ENCODE measurements around the gene DIPK1A. TPM values are rescaled to one million over a fixed set of nuclear protein-coding genes. Genes with fewer than 3 reads are reported as not detected.

Gene DIPK1A
- total RNA-seq, 1 donor from 2014 or later, result 3.6 TPM

GRCh38 chr1:92913093-92913819 lies 48.0 kb downstream of the DIPK1A start:
- H3K9me3 Mint-ChIP-seq, result no peaks in the 10 kb centered on the region
- Histone ChIP-seq H3K4me1 (no peaks in the 10 kb centered on the region), H3K27ac (no peak overlapping the region), H2AFZ (replicated peaks) (no peak overlapping the region), H3K27me3 (no peaks in the 10 kb centered on the region), H3K9ac (no peak overlapping the region), H4K20me1 (ENCODE audit: low read depth) (no peaks in the 10 kb centered on the region), H3K4me3 (no peak overlapping the region), H3K9me3 (ENCODE audit: low read depth) (no peaks in the 10 kb centered on the region), H3K4me2 (no peak overlapping the region), H3K36me3 (no peaks in the 10 kb centered on the region), H3K79me2 (ENCODE audit: low read depth) (no peaks in the 10 kb centered on the region), H3F3A (ENCODE audit: low read depth) (no peaks in the 10 kb centered on the region)
- TF ChIP-seq EZH2 (IDR thresholded peaks at IDR 0.05), result no peak
- no peak for TF ChIP-seq CTCF (IDR thresholded peaks at IDR 0.05)
- no peak for TF ChIP-seq EZH2phosphoT487 (IDR thresholded peaks at IDR 0.05)
- H3K4me3 Mint-ChIP-seq, result no peak overlapping the region
- DNase-seq (ENCODE audit: low spot score), result no peak
- H3K27ac Mint-ChIP-seq, result no peak overlapping the region
- H3K27me3 Mint-ChIP-seq (ENCODE audit: insufficient read depth, low read depth), result peaks cover 2% of the 10 kb centered on the region
- no peaks in the 10 kb centered on the region for H3K36me3 Mint-ChIP-seq
- H3K4me1 Mint-ChIP-seq, result no peaks in the 10 kb centered on the region

GRCh38 chr1:92910081-92910480 lies 51.2 kb downstream of the DIPK1A start:
- peaks cover 2% of the 10 kb centered on the region for H3K27me3 Mint-ChIP-seq (ENCODE audit: insufficient read depth, low read depth)
- DNase-seq (ENCODE audit: low spot score), result no peak
- H2AFZ ChIP-seq (replicated peaks), result no peak overlapping the region
- H3K4me3 ChIP-seq, result no peak overlapping the region
- no peak overlapping the region for H3K9ac ChIP-seq
- H3K79me2 ChIP-seq (ENCODE audit: low read depth), result no peaks in the 10 kb centered on the region
- H3K36me3 ChIP-seq, result no peaks in the 10 kb centered on the region
- H3K4me3 Mint-ChIP-seq, result no peak overlapping the region
- H3K27ac Mint-ChIP-seq, result no peak overlapping the region
- TF ChIP-seq EZH2phosphoT487 (IDR thresholded peaks at IDR 0.05) (no peak), EZH2 (IDR thresholded peaks at IDR 0.05) (no peak), CTCF (IDR thresholded peaks at IDR 0.05) (no peak)
- peaks cover 2% of the 10 kb centered on the region for H3K9me3 Mint-ChIP-seq
- no peaks in the 10 kb centered on the region for H3K4me1 ChIP-seq
- no peaks in the 10 kb centered on the region for H3K9me3 ChIP-seq (ENCODE audit: low read depth)
- no peak overlapping the region for H3K27ac ChIP-seq
- H3F3A ChIP-seq (ENCODE audit: low read depth), result no peaks in the 10 kb centered on the region
- no peak overlapping the region for H3K4me2 ChIP-seq
- no peaks in the 10 kb centered on the region for H3K4me1 Mint-ChIP-seq
- H4K20me1 ChIP-seq (ENCODE audit: low read depth), result no peaks in the 10 kb centered on the region
- no peaks in the 10 kb centered on the region for H3K27me3 ChIP-seq
- no peaks in the 10 kb centered on the region for H3K36me3 Mint-ChIP-seq

GRCh38 chr1:92909321-92909720 lies 51.9 kb downstream of the DIPK1A start:
- peaks cover 2% of the 10 kb centered on the region for H3K27me3 Mint-ChIP-seq (ENCODE audit: insufficient read depth, low read depth)
- Histone ChIP-seq H3K4me2 (no peak overlapping the region), H2AFZ (replicated peaks) (no peak overlapping the region)

More at GRCh38 chr1:92909321-92909720, 51.9 kb downstream of the DIPK1A start:
- Mint-ChIP-seq H3K4me3 (no peak overlapping the region), H3K27ac (no peak overlapping the region), H3K4me1 (no peaks in the 10 kb centered on the region), H3K9me3 (peaks cover 2% of the 10 kb centered on the region), H3K36me3 (no peaks in the 10 kb centered on the region)
- no peak for TF ChIP-seq CTCF (IDR thresholded peaks at IDR 0.05)
- TF ChIP-seq EZH2phosphoT487 (IDR thresholded peaks at IDR 0.05), result no peak
- TF ChIP-seq EZH2 (IDR thresholded peaks at IDR 0.05), result no peak
- no peak overlapping the region for H3K27ac ChIP-seq
- no peaks in the 10 kb centered on the region for H3K79me2 ChIP-seq (ENCODE audit: low read depth)
- H3K36me3 ChIP-seq, result no peaks in the 10 kb centered on the region
- no peaks in the 10 kb centered on the region for H3F3A ChIP-seq (ENCODE audit: low read depth)
- no peak overlapping the region for H3K9ac ChIP-seq
- DNase-seq (ENCODE audit: low spot score), result no peak
- no peaks in the 10 kb centered on the region for H3K9me3 ChIP-seq (ENCODE audit: low read depth)
- no peaks in the 10 kb centered on the region for H3K4me1 ChIP-seq
- H3K4me3 ChIP-seq, result no peak overlapping the region
- H4K20me1 ChIP-seq (ENCODE audit: low read depth), result no peaks in the 10 kb centered on the region
- H3K27me3 ChIP-seq, result no peaks in the 10 kb centered on the region

Data from neural progenitor cell (in vitro differentiated cells).